IPS-NIHi7 (cell line): ENCODE data around the gene PLXNA1.

Experiments used
- DNase-seq: peaks from one replicate; pipeline ENCODE4 v3.0.0; 2012; ENCODE audit warnings: mixed read lengths; ENCODE audit errors: extremely low spot score

PLXNA1 gene

GRCh38 chr3:126967386-126967785 is 15.5 kb upstream of the PLXNA1 start:
- no peak for DNase-seq

- DNase-seq: no peak
Measured at GRCh38 chr3:126968391-126969390, 14.2 kb upstream of the PLXNA1 start.

GRCh38 chr3:126969586-126969985 is 13.3 kb upstream of the PLXNA1 start:
- DNase-seq: peak; percentile 34

- no peak for DNase-seq
Measured at GRCh38 chr3:126970101-126970500, 12.8 kb upstream of the PLXNA1 start.

GRCh38 chr3:126970921-126971320 is 12.0 kb upstream of the PLXNA1 start:
- no peak for DNase-seq

GRCh38 chr3:126971891-126972351 is 11.0 kb upstream of the PLXNA1 start:
- DNase-seq: peak; percentile 67

GRCh38 chr3:126972866-126973265 is 10.0 kb upstream of the PLXNA1 start:
- no peak for DNase-seq

GRCh38 chr3:126973814-126974213 is 9.1 kb upstream of the PLXNA1 start:
- no peak for DNase-seq

GRCh38 chr3:126974756-126975155 is 8.2 kb upstream of the PLXNA1 start:
- no peak for DNase-seq

- no peak for DNase-seq
Measured at GRCh38 chr3:126976906-126977305, 6.0 kb upstream of the PLXNA1 start.

GRCh38 chr3:126977821-126978220 is 5.1 kb upstream of the PLXNA1 start:
- DNase-seq: no peak

- no peak for DNase-seq
Measured at GRCh38 chr3:126978291-126978690, 4.6 kb upstream of the PLXNA1 start.

GRCh38 chr3:126979046-126979628 is 3.8 kb upstream of the PLXNA1 start:
- DNase-seq: no peak

GRCh38 chr3:126980266-126980811 is 2.6 kb upstream of the PLXNA1 start:
- no peak for DNase-seq

- peak; percentile 71 for DNase-seq
Measured at GRCh38 chr3:126982126-126982470, 817 bp upstream of the PLXNA1 start.

GRCh38 chr3:126983276-126983652 is 349 bp downstream of the PLXNA1 start:
- DNase-seq: no peak

- peak; percentile 70 for DNase-seq
Measured at GRCh38 chr3:126983653-126984390, 907 bp downstream of the PLXNA1 start.

- DNase-seq: no peak
Measured at GRCh38 chr3:126984391-126985131, 1.6 kb downstream of the PLXNA1 start.

- DNase-seq: peak; percentile 49
Measured at GRCh38 chr3:126985132-126985985, 2.4 kb downstream of the PLXNA1 start.

- no peak for DNase-seq
Measured at GRCh38 chr3:126986001-126986400, 3.1 kb downstream of the PLXNA1 start.
